CD4-positive, alpha-beta memory T cell (primary cell): ENCODE data around the gene MICOS13. TPM values are rescaled to one million over a fixed set of nuclear protein-coding genes. Genes with fewer than 3 reads are reported as not detected.
A peak's percentile ranks its signal among the peaks of the same experiment; 100 is the strongest.

Experiments
- CTCF ChIA-PET: fragments of 350-600 bp; sonication (Branson Sonifier 250); formaldehyde crosslinking; loops from one replicate; lab custom pipeline; 2021; ENCODE audit warnings: inconsistent platforms; ENCODE audit not compliant: partially characterized antibody; lab: Charles Lee
- POLR2A ChIA-PET: fragments of 350-600 bp; sonication (Branson Sonifier 250); formaldehyde crosslinking; loops from one replicate; lab custom pipeline; 2021; ENCODE audit not compliant: partially characterized antibody; lab: Charles Lee
- DNase-seq, 5 donors: peaks; one replicate each; pipeline versions ENCODE4 v3.0.0 to v3.0.0-alpha.2; 2020 to 2022; ENCODE audit warnings: mixed read lengths in 1 of 5
- H3K27ac ChIP-seq: one replicate; pipeline ENCODE4 v1.7.0; 2013; ENCODE audit warnings: low read depth, low read length
- H3K27me3 ChIP-seq: 2 replicates; pipeline ENCODE4 v1.7.0; 2013; ENCODE audit warnings: mild to moderate bottlenecking, low read length, moderate library complexity; ENCODE audit not compliant: insufficient read depth
- H3K36me3 ChIP-seq: 2 replicates; pipeline ENCODE4 v1.7.0; 2013; ENCODE audit warnings: mild to moderate bottlenecking, low read length, moderate library complexity; ENCODE audit not compliant: insufficient read depth
- H3K4me1 ChIP-seq: 2 replicates; pipeline ENCODE4 v1.7.0; 2013; ENCODE audit warnings: mild to moderate bottlenecking, low read length, moderate library complexity; ENCODE audit not compliant: insufficient read depth
- H3K4me3 ChIP-seq, 2 donors: one replicate each; pipeline ENCODE4 v1.7.0; 2013; ENCODE audit warnings: low read length in 2 of 2, mild to moderate bottlenecking in 1 of 2
- H3K9me3 ChIP-seq, 2 donors: one replicate each; pipeline ENCODE4 v1.7.0; 2013; ENCODE audit warnings: low read length in 2 of 2, control low read depth in 1 of 2; ENCODE audit not compliant: control insufficient read depth in 1 of 2
- H3K27ac Mint-ChIP-seq, 7 donors: one replicate each; pipeline ENCODE4 v1.8.0; 2020 to 2021; ENCODE audit warnings: mixed read lengths in 7 of 7, mild to moderate bottlenecking in 6 of 7, inconsistent platforms in 3 of 7, moderate library complexity in 3 of 7
- H3K27me3 Mint-ChIP-seq, 2 donors: one replicate each; pipeline ENCODE4 v1.8.0; 2020 to 2021; ENCODE audit warnings: mixed read lengths in 2 of 2
- H3K36me3 Mint-ChIP-seq, 2 donors: one replicate each; pipeline ENCODE4 v1.8.0; 2020 to 2021; ENCODE audit warnings: mixed read lengths in 2 of 2, inconsistent platforms in 1 of 2, mild to moderate bottlenecking in 1 of 2
- H3K4me1 Mint-ChIP-seq, 4 donors: one replicate each; pipeline ENCODE4 v1.8.0; 2020 to 2021; ENCODE audit warnings: mixed read lengths in 4 of 4, mild to moderate bottlenecking in 1 of 4
- H3K4me3 Mint-ChIP-seq, 8 donors: one replicate each; pipeline ENCODE4 v1.8.0; 2020 to 2021; ENCODE audit warnings: mixed read lengths in 8 of 8, mild to moderate bottlenecking in 7 of 8, moderate library complexity in 6 of 8, inconsistent platforms in 3 of 8
- H3K9me3 Mint-ChIP-seq, 8 donors: one replicate each; pipeline ENCODE4 v1.8.0; 2020 to 2021; ENCODE audit warnings: mixed read lengths in 8 of 8, mild to moderate bottlenecking in 5 of 8, inconsistent platforms in 3 of 8, moderate library complexity in 1 of 8
- intact Hi-C: fragments of 100-400 bp; cut with micrococcal nuclease; formaldehyde crosslinking; loops from one replicate; pipeline ENCODE4 v1.15.1; 2023
- polyA plus RNA-seq, 2 donors: library from polyadenylated mRNA; unstranded; fragments of 300-500 nt; fragmentation: Illumina TruSeq; gene quantifications; one replicate each; pipeline ENCODE4 v1.2.3, GENCODE V29; 2021
- total RNA-seq, 2 experiments: library from RNA; stranded (reverse); gene quantifications; one replicate each; pipeline ENCODE4 v1.2.3, GENCODE V29; 2021

Gene MICOS13
- total and polyA plus RNA-seq, 4 experiments from 2014 or later: 40.5 to 114 (median 77.3) TPM

DNA sequence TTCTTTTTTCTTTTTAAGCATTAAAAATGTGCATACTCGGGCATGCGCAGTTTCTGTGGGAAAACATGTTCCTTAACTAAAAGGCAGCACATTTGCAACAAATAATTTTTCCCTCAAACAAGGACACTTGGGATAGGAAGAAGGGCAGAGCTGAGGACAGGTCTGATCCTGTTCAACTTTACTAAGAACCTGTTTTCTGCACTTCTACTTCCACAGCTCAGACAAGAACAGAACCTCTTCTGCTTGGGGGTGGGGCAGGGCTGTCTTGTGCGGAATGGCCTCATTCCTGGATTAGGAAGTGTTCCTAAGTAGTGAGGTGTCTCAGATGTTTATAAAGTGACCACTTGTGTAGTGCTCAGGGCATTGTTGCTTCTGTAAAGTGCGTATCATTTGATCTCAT lies 39.1 kb downstream of the MICOS13 start:
- Mint-ChIP-seq H3K4me1 (peaks cover 23 to 48% (median 31%) of the 10 kb centered on the region in 4 donors), H3K9me3 (peaks cover 0 to 1% (median 0%) of the 10 kb centered on the region in 8 donors), H3K36me3 (peaks cover 30 to 63% of the 10 kb centered on the region in 2 donors), H3K4me3 (no peak overlapping the region), H3K27ac (peak overlapping the region in 2 of 7 donors; percentile 57 to 73), H3K27me3 (no peaks in the 10 kb centered on the region)
- Histone ChIP-seq H3K36me3 (peaks cover 52% of the 10 kb centered on the region), H3K4me1 (peaks cover 19% of the 10 kb centered on the region), H3K9me3 (no peaks in the 10 kb centered on the region), H3K27ac (no peak overlapping the region), H3K4me3 (no peak overlapping the region), H3K27me3 (no peaks in the 10 kb centered on the region)
- intact Hi-C loops: no loop called here
- CTCF ChIA-PET: interaction anchor here (1.3 kb wide), 1 partner anchor 11 kb away, joined by 3 read pairs; no protein-coding TSS in a partner anchor
- no peak for DNase-seq
- POLR2A ChIA-PET: no interaction called here

DNA sequence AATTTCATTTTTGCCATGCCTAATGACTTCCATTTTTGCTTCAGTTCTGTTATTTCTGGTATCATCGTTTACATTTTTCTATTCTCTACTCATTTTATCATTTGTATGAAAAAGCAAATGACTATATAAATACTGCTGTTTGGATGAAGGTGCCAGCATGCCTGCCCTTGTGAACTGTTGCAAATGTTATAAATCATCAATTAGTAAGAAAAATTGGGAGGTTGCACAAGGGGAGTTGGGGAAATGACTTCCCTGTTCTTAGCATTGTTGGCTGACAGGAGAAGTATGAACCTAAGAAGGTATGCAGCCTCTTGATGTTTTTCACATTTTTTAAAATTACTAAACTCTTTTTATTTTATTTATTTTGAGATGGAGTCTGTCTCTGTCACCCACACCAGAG lies 42.3 kb downstream of the MICOS13 start:
- H3K36me3 Mint-ChIP-seq: peaks cover 11 to 46% of the 10 kb centered on the region in 2 donors
- ChIA-PET CTCF (interaction anchor here (0.7 kb wide), 1 partner anchor 53 kb away, joined by 3 read pairs; no protein-coding TSS in a partner anchor), POLR2A (no interaction called here)
- no peaks in the 10 kb centered on the region for H3K27me3 Mint-ChIP-seq
- Histone ChIP-seq H3K27ac (no peak overlapping the region), H3K27me3 (no peaks in the 10 kb centered on the region), H3K4me3 (no peak overlapping the region), H3K9me3 (no peaks in the 10 kb centered on the region), H3K36me3 (peaks cover 21% of the 10 kb centered on the region), H3K4me1 (peaks cover 49% of the 10 kb centered on the region)
- intact Hi-C loops: no loop called here
- peak overlapping the region in 3 of 7 donors; percentile 9 to 25 (median 24) for H3K27ac Mint-ChIP-seq
- H3K9me3 Mint-ChIP-seq: peaks cover 0 to 1% (median 0%) of the 10 kb centered on the region in 8 donors
- DNase-seq: no peak
- no peak overlapping the region for H3K4me3 Mint-ChIP-seq
- H3K4me1 Mint-ChIP-seq: peaks cover 30 to 49% (median 40%) of the 10 kb centered on the region in 4 donors

DNA sequence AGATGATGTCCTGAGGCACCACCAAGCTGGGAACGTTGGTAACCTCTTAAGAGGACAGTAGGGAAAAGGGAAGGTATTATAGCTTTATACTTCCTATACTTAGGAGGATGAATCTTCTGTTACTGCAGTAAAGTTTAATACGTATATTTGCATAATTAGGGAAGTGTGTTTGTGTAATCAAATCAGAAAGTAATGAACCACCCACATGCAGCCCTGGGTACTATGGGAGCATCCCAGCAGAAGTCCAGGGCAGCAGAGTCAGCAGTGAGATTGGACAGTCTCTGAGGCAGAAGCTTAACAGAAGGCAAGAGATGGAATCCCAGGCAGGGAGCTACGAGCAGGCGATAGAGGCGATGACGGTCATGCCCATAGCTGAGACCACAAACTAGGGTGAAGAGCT lies 44.9 kb downstream of the MICOS13 start:
- H3K27ac Mint-ChIP-seq: peak overlapping the region in 5 of 7 donors; percentile 3 to 71 (median 22)
- H3K27me3 Mint-ChIP-seq: no peaks in the 10 kb centered on the region
- peaks cover 65% of the 10 kb centered on the region for H3K4me1 ChIP-seq
- H3K27ac ChIP-seq: no peak overlapping the region
- H3K36me3 Mint-ChIP-seq: peaks cover 7 to 45% of the 10 kb centered on the region in 2 donors
- intact Hi-C loops: no loop called here
- ChIA-PET CTCF (no interaction called here), POLR2A (interaction anchor here (1.0 to 1.4 kb wide), 2 partner anchors 13 to 56 kb away, joined by 3 to 8 read pairs; partner anchors contain the start of genes SAFB and SAFB2)
- H3K27me3 ChIP-seq: no peaks in the 10 kb centered on the region
- peaks cover 11% of the 10 kb centered on the region for H3K36me3 ChIP-seq
- no peaks in the 10 kb centered on the region for H3K9me3 ChIP-seq
- no peak overlapping the region for H3K4me3 ChIP-seq
- peak overlapping the region in 1 of 8 donors; percentile 11 for H3K4me3 Mint-ChIP-seq
- no peak for DNase-seq
- peaks cover 42 to 64% (median 53%) of the 10 kb centered on the region in 4 donors for H3K4me1 Mint-ChIP-seq
- H3K9me3 Mint-ChIP-seq: peaks cover 0 to 1% (median 0%) of the 10 kb centered on the region in 8 donors

DNA sequence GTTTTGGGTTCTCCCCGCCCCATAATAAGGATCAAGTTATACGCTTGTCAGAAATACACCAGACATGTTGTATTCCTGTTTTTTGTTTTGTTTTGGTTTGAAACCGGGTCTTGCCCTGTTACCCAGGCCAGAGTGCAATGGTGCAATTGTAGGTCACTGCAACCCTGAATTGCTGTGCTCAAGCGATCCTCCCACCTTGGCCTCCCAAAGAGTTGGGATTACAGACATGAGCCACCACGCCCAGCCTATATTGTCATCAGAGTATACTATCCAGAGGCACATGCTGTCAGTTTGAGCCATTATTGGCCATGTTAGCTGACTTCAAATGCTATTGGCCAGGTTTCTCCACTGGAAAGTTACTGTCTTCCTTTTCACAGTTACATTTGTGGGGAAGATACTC lies 47.7 kb downstream of the MICOS13 start:
- H3K4me3 Mint-ChIP-seq: peak overlapping the region in 1 of 8 donors; percentile 66
- CTCF ChIA-PET: no interaction called here
- H3K36me3 Mint-ChIP-seq: peaks cover 24 to 56% of the 10 kb centered on the region in 2 donors
- H3K4me1 Mint-ChIP-seq: peaks cover 52 to 81% (median 68%) of the 10 kb centered on the region in 4 donors
- Histone ChIP-seq H3K27ac (no peak overlapping the region), H3K36me3 (peaks cover 23% of the 10 kb centered on the region), H3K4me1 (peaks cover 86% of the 10 kb centered on the region), H3K27me3 (no peaks in the 10 kb centered on the region), H3K9me3 (no peaks in the 10 kb centered on the region), H3K4me3 (no peak overlapping the region)
- H3K27ac Mint-ChIP-seq: peak overlapping the region in 4 of 7 donors; percentile 1 to 70 (median 46)
- no peaks in the 10 kb centered on the region for H3K27me3 Mint-ChIP-seq
- no peaks in the 10 kb centered on the region for H3K9me3 Mint-ChIP-seq
- intact Hi-C loops: no loop called here
- no peak for DNase-seq
- POLR2A ChIA-PET: no interaction called here

DNA sequence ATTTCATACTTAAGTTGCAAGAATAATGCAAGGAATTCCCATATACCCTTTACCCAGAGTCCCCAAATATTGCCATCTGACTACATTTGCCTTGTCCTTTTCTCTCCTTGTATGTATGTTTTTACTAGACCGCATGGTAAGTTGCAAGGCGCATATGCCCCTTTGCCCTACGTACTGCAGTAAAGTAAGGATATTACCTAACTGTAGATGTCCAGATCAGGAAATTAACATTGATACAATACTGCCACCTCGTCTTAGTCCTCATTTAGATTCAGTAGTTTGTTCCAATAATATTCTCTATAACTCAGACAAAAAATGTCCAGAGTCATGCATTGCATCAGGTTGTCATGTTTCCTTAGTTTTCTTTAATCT lies 48.1 kb downstream of the MICOS13 start:
- H3K9me3 ChIP-seq: no peaks in the 10 kb centered on the region
- no peak overlapping the region for H3K4me3 ChIP-seq
- intact Hi-C loops: no loop called here
- Mint-ChIP-seq H3K4me3 (peak overlapping the region in 4 of 8 donors; percentile 9 to 66 (median 20)), H3K36me3 (peaks cover 28 to 56% of the 10 kb centered on the region in 2 donors), H3K27ac (peak overlapping the region in 3 of 7 donors; percentile 1 to 66 (median 36)), H3K27me3 (no peaks in the 10 kb centered on the region), H3K4me1 (peaks cover 52 to 81% (median 68%) of the 10 kb centered on the region in 4 donors), H3K9me3 (no peaks in the 10 kb centered on the region)
- no peak for DNase-seq
- ChIA-PET CTCF (no interaction called here), POLR2A (no interaction called here)
- H3K27ac ChIP-seq: no peak overlapping the region
- H3K27me3 ChIP-seq: no peaks in the 10 kb centered on the region
- peaks cover 86% of the 10 kb centered on the region for H3K4me1 ChIP-seq
- H3K36me3 ChIP-seq: peaks cover 26% of the 10 kb centered on the region

DNA sequence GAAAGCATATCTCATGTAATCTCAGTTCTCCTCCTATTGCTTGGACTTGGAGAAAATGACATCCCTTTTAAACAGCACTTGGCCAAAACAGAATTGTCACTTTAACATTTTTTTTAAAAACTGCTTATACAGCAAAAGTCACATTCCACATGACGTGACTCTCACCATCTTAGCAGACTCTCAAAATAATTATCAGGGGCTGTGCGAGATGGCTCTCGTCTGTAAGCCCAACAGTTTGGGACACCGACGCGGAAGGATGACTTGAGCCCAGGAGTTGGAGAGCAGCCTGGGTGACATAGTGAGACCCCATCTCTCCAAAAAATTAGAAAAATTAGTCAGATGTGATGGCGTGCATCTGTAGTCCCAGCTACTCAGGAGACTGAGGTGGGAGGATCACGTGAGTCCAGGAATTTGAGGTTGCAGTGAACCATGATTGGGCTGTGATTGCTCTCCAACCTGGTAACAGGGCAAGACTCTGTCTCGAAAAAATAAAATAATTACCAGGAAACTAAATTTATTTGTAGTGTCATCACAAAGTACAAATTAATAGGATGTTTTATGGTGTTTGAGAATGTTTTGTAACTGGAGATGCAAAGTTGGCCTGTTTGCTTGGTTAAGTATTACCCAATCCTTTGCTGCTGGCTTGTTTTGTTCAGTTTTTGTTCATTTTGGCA lies 48.6 kb downstream of the MICOS13 start:
- H3K27me3 ChIP-seq: no peaks in the 10 kb centered on the region
- no peak for DNase-seq
- peaks cover 52 to 86% (median 71%) of the 10 kb centered on the region in 4 donors for H3K4me1 Mint-ChIP-seq
- peak overlapping the region in 4 of 7 donors; percentile 19 to 66 (median 48) for H3K27ac Mint-ChIP-seq
- H3K9me3 Mint-ChIP-seq: no peaks in the 10 kb centered on the region
- H3K4me3 Mint-ChIP-seq: peak overlapping the region in 5 of 8 donors; percentile 9 to 66 (median 12)
- peaks cover 29 to 60% of the 10 kb centered on the region in 2 donors for H3K36me3 Mint-ChIP-seq
- peaks cover 90% of the 10 kb centered on the region for H3K4me1 ChIP-seq
- intact Hi-C loops: no loop called here
- H3K27me3 Mint-ChIP-seq: no peaks in the 10 kb centered on the region
- POLR2A ChIA-PET: no interaction called here
- no peaks in the 10 kb centered on the region for H3K9me3 ChIP-seq
- H3K36me3 ChIP-seq: peaks cover 30% of the 10 kb centered on the region
- CTCF ChIA-PET: no interaction called here
- no peak overlapping the region for H3K27ac ChIP-seq
- H3K4me3 ChIP-seq: no peak overlapping the region

DNA sequence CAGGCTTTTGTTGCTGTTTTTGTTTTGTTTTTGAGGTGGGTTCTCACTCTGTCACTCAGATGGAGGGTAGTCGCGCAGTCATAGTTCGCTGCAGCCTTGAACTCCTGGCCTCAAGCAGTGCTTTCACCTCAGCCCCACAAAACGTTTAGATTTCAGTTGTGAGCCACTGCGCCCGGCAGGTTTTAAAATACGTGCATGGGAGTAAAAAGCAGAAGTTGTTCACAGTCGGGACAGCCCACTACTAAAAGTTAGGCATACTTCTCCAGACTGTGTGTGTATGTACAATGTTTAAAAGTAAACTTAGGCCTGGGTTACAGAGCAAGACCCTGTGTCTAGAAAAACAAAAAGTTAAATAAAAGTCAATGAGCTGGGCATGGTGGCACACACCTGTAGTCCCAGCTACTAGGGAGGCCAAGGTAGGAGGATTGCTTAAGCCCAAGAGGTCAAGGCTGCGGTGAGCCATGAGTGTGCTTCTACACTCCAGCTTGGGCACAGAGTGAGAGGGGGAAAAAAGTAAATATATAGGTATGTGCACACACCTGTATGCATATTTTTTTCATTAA lies 51.3 kb downstream of the MICOS13 start:
- no peak overlapping the region for H3K4me3 ChIP-seq
- CTCF ChIA-PET: interaction anchor here (1.3 kb wide), 1 partner anchor 12 kb away, joined by 3 read pairs; no protein-coding TSS in a partner anchor

More for the DNA sequence above, 51.3 kb downstream of the MICOS13 start:
- intact Hi-C loops: no loop called here
- peak overlapping the region in 7 of 8 donors; percentile 21 to 72 (median 36) for H3K4me3 Mint-ChIP-seq
- POLR2A ChIA-PET: no interaction called here
- Histone ChIP-seq H3K27me3 (no peaks in the 10 kb centered on the region), H3K9me3 (no peaks in the 10 kb centered on the region), H3K27ac (no peak overlapping the region), H3K36me3 (peaks cover 41% of the 10 kb centered on the region), H3K4me1 (peaks cover 95% of the 10 kb centered on the region)
- no peaks in the 10 kb centered on the region for H3K9me3 Mint-ChIP-seq
- DNase-seq: no peak
- peak overlapping the region in 6 of 7 donors; percentile 2 to 56 (median 46) for H3K27ac Mint-ChIP-seq
- H3K36me3 Mint-ChIP-seq: peaks cover 46 to 73% of the 10 kb centered on the region in 2 donors
- no peaks in the 10 kb centered on the region for H3K27me3 Mint-ChIP-seq
- H3K4me1 Mint-ChIP-seq: peaks cover 59 to 94% (median 80%) of the 10 kb centered on the region in 4 donors
